ENCODE results near the gene ARID1B. TPM values are rescaled to one million over a fixed set of nuclear protein-coding genes. Genes with fewer than 3 reads are reported as not detected.

Gene ARID1B
- total and polyA plus RNA-seq, 9 of the 15 experiments (the other 6 are each of a cell fraction or from before 2014, with no cell fraction given): 12.5 to 50.5 (median 25.8) TPM

DNA sequence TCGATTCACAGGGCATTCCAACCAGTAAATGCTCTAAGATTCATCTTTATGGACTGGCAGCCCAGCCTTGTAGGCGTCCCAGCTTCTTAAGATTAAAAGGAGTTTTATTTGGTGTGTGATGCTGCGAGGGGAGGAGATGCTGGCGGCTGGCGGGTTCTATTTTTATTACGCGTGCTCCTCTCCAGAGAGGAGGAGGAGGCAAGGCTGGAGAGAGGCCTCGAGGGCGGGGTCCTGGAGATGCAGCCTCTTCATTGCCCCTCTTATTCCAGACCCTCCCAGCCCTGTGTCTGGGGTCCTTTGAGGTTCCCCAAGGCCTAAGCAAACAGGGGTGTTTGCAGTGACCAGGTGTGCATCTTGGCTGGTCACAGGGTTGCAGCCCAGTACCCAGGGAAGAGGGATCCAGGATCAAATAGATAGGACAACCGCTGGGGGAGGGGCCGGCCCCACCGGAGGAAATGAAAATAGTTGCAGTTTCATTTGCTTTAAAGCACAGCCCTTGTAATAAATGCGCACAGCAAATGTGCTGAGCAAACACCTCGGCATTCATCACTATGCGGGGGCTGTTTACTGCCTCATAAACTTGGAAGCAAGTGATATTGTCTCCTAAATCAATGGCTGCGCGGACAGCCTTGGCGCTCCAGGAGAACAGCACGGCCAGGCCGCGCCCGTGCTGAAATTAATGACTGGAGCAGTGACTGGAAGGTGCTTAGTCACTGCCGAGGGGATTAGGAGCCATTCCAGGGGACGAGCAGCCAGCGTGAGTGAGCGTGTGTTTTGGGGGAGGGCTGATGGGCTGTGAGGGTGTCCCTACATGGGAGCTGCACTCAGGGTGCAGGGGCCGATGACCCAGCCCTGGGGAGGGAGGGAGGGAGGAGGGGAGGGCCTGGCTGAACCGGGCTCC, 463.1 kb downstream of the ARID1B start (continued):
- no peak for TF ChIP-seq TAF9B (IDR thresholded peaks at IDR 0.05; ENCODE audit: partially characterized antibody)
- TF ChIP-seq, protein P1, sequence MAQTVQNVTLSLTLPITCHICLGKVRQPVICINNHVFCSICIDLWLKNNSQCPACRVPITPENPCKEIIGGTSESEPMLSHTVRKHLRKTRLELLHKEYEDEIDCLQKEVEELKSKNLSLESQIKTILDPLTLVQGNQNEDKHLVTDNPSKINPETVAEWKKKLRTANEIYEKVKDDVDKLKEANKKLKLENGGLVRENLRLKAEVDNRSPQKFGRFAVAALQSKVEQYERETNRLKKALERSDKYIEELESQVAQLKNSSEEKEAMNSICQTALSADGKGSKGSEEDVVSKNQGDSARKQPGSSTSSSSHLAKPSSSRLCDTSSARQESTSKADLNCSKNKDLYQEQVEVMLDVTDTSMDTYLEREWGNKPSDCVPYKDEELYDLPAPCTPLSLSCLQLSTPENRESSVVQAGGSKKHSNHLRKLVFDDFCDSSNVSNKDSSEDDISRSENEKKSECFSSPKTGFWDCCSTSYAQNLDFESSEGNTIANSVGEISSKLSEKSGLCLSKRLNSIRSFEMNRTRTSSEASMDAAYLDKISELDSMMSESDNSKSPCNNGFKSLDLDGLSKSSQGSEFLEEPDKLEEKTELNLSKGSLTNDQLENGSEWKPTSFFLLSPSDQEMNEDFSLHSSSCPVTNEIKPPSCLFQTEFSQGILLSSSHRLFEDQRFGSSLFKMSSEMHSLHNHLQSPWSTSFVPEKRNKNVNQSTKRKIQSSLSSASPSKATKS (CRISPR knock-in tag; IDR thresholded peaks at IDR 0.05): no peak
- no peak for TF ChIP-seq ZNF253 (CRISPR knock-in tag; conservative IDR thresholded peaks at IDR 0.05)
- TF ChIP-seq GATAD2A (IDR thresholded peaks at IDR 0.05): no peak
- TF ChIP-seq RBBP5 (IDR thresholded peaks at IDR 0.05; ENCODE audit: borderline replicate concordance, insufficient read depth, low read length, poor library complexity, severe bottlenecking): peak; percentile 76
- no peak for TF ChIP-seq PTTG1 (tag; IDR thresholded peaks at IDR 0.05; ENCODE audit: low read depth)
- TF ChIP-seq FOXK2 (conservative IDR thresholded peaks at IDR 0.05 in 1 of 2, IDR thresholded peaks at IDR 0.05 in 1 of 2; ENCODE audit: low read depth in 2 of 2): no peak; a peak in 1 of 4 replicates
- no peak for TF ChIP-seq ZZZ3 (IDR thresholded peaks at IDR 0.05)
- TF ChIP-seq, protein P2, sequence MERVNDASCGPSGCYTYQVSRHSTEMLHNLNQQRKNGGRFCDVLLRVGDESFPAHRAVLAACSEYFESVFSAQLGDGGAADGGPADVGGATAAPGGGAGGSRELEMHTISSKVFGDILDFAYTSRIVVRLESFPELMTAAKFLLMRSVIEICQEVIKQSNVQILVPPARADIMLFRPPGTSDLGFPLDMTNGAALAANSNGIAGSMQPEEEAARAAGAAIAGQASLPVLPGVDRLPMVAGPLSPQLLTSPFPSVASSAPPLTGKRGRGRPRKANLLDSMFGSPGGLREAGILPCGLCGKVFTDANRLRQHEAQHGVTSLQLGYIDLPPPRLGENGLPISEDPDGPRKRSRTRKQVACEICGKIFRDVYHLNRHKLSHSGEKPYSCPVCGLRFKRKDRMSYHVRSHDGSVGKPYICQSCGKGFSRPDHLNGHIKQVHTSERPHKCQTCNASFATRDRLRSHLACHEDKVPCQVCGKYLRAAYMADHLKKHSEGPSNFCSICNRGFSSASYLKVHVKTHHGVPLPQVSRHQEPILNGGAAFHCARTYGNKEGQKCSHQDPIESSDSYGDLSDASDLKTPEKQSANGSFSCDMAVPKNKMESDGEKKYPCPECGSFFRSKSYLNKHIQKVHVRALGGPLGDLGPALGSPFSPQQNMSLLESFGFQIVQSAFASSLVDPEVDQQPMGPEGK (CRISPR knock-in tag; IDR thresholded peaks at IDR 0.05; ENCODE audit: borderline replicate concordance): no peak
- no peak for TF ChIP-seq KLF1 (tag; IDR thresholded peaks at IDR 0.05)
- no peak for TF ChIP-seq HNRNPK (IDR thresholded peaks at IDR 0.05; ENCODE audit: low read depth, low read length, poor library complexity, severe bottlenecking)
- no peak for TF ChIP-seq POLR2B (IDR thresholded peaks at IDR 0.05; ENCODE audit: low read depth, partially characterized antibody)
- TF ChIP-seq, protein P3, sequence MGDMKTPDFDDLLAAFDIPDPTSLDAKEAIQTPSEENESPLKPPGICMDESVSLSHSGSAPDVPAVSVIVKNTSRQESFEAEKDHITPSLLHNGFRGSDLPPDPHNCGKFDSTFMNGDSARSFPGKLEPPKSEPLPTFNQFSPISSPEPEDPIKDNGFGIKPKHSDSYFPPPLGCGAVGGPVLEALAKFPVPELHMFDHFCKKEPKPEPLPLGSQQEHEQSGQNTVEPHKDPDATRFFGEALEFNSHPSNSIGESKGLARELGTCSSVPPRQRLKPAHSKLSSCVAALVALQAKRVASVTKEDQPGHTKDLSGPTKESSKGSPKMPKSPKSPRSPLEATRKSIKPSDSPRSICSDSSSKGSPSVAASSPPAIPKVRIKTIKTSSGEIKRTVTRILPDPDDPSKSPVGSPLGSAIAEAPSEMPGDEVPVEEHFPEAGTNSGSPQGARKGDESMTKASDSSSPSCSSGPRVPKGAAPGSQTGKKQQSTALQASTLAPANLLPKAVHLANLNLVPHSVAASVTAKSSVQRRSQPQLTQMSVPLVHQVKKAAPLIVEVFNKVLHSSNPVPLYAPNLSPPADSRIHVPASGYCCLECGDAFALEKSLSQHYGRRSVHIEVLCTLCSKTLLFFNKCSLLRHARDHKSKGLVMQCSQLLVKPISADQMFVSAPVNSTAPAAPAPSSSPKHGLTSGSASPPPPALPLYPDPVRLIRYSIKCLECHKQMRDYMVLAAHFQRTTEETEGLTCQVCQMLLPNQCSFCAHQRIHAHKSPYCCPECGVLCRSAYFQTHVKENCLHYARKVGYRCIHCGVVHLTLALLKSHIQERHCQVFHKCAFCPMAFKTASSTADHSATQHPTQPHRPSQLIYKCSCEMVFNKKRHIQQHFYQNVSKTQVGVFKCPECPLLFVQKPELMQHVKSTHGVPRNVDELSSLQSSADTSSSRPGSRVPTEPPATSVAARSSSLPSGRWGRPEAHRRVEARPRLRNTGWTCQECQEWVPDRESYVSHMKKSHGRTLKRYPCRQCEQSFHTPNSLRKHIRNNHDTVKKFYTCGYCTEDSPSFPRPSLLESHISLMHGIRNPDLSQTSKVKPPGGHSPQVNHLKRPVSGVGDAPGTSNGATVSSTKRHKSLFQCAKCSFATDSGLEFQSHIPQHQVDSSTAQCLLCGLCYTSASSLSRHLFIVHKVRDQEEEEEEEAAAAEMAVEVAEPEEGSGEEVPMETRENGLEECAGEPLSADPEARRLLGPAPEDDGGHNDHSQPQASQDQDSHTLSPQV (IDR thresholded peaks at IDR 0.05): peak; percentile 83; the same call in 1 of the 2 replicates
- 0 out of 2 replicates have a peak, but pooled peaks have one; percentile 39 for TF ChIP-seq TOE1 (IDR thresholded peaks at IDR 0.05; ENCODE audit: borderline replicate concordance)
- no peak for TF ChIP-seq TOE1 (CRISPR knock-in tag; IDR thresholded peaks at IDR 0.05; ENCODE audit: borderline replicate concordance, low read depth)
- no peak for TF ChIP-seq GATAD2B (IDR thresholded peaks at IDR 0.05; ENCODE audit: borderline replicate concordance)
- peak; percentile 47 for TF ChIP-seq ZNF134 (CRISPR knock-in tag; conservative IDR thresholded peaks at IDR 0.05)
- no peak for TF ChIP-seq CSDE1 (IDR thresholded peaks at IDR 0.05)
- no peak for TF ChIP-seq ZSCAN32 (CRISPR knock-in tag; IDR thresholded peaks at IDR 0.05)
- no peak for TF ChIP-seq PHTF2 (CRISPR knock-in tag; IDR thresholded peaks at IDR 0.05)
